ENCODE data around the gene YJU2.
A peak's percentile ranks its signal among the peaks of the same experiment; 100 is the strongest.
"Not testable (repeated sequence)": the region's sequence is repeated elsewhere in the genome, so short reads cannot be mapped to it uniquely, and the experiment has no call there.

YJU2 gene

DNA sequence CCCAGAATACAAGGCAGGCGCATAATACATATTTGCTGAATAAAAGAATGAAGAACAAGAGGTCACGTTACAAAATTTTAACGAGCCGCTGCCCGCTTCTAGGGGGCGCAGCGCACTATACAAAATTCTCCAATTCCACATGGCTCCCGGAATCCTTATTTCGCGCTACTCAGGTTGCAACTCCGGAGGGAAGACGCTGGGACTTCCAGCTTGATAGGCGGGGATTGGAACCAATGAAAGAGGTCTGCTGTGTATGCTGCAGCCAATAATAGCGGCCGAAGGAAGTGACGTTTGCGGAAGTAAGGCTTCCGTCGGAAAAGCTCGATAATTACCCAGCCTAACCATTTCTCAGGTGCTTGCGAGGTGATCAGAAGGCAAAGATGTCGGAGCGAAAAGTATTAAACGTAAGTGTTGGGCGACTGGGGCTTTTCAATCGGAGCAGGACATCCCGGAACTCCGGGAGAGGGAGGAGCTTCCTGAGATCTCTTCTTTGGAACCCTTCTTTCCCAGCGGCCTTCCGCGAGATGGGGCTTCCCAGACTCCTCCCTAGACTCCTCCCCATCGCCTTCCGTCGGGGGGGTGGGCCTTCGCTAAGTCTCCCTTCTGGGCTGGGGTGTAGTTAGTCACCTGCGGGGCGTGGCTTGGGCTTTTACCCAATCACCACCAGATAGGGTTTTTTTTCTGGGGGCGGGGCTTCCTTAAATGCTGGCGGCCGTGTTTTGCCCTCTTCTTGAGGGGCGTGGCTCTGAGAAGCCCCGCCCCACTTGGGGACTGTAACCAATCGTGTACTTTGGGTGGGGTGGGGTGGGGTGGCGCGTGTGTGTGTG lies at the start of gene YJU2:
TSS of gene YJU2 (plus strand) at position 314 of the 827 bp plus-strand sequence. CDS start at position 381, 67 bp downstream.
- DNase-seq (ENCODE audit: low spot score) = peak; percentile 96

DNA sequence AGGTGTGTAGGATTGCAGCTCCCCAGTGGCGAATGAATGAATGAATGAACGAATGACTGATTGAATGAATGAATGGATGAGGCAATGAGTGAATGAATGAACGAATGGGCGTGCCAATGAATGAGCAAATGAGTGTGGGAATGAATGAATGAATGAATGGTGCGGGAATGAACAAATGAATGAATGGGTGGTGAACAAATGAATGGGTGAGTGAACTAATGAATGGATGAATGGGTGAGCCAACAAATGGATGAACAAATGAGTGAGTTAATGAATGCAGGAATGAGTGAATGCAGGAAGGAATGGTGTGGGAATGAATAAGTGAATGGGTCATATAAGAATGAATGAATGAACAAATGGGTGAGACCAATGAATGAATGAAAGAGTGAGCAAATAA lies 49.7 kb upstream of the YJU2 start:
- no peak for DNase-seq (ENCODE audit: low spot score)

DNA sequence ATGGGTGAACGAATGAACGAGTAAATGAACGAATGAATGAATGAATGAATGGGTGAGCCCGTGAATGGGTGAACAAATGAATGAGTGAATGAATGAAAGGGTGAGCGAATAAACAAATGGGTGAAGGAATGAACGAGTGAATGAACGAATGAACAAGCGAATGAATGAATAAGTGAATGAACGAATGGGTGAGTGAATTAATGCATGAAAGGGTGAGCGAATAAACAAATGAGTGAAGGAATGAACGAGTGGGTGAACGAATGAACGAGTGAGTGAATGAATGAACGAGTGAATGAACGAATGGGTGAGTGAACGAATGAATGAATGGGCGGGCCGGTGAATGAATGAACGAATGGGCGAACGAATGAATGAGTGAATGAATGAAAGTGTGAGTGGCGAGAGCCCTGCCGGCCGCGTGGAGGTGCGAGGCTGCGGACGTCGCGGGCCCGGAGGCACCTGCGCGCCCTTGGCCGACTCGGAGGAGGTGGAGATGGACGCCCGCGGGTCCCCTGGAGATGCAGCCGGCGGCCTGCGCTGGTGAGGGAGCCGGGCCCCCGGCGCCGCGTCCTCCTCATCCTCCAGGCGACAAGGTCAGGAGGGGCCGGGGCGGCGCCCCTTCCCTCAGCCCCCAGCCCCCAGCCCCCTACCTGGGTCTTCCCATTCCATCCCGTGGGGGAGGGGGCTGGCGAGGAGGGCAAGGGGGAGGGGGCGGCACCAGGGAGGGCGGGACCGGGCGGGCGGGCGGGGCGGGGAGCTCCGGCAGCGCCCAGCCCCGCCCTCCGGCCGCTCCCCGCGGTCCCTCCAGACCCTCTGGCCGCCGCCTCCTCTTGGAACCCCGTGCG lies 49.0 kb upstream of the YJU2 start:
- no peak for DNase-seq (ENCODE audit: low spot score)

DNA sequence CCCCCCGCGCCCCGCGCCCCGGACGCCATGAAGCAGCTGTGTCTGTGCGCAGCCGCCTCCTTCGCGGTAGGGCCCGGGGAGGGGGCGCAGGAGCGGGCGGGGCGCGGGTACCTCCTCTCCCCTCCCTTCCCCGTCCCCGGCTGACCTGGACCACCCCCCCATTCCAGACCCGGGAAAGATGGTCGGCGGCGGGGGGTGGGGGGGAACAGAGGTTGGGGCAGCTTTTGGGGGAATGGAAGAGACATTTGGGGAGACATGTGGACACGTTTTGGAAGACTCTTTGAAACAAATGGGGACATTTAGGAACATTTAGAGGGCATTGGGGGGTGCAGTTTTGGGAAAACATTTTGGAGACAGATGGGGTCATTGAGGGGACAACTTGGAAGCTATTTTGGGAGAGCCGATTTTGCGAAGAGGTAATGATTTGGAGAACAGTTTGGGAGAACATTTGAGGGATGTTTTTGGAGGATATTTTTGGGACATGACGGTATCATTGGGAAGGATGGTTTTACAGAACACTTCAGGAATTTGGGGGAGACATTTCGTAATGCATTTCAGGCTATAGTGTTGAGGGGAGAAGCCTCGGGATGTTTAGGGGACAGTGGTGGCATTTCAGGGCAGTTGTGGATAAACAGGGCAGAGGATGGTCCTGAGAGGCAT lies 48.3 kb upstream of the YJU2 start:
- DNase-seq (ENCODE audit: low spot score) = no peak

DNA sequence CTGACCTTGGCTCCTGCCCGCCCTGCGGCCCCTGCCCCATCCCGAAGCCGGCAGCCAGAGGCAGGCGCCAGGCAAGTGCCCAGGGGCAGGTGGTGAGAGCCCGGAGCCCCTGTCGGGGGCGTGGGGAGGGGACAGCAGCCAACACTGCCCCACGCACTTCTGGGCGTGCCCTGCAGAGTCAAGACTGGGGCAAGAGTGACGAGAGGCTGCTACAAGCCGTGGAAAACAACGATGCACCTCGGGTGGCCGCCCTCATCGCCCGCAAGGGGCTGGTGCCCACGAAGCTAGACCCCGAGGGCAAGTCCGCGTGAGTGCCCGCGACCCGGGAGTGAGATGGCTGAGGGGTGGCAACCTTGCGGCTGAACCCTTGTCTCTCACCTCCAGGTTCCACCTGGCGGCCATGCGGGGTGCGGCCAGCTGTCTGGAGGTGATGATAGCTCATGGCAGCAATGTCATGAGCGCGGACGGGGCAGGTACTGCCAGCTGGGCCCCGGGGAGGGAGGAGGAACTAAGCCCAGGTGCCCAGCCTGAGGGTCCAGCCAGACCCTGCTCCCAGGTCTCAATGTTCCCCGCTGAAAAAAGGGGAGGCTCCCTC lies 47.1 kb upstream of the YJU2 start:
- no peak for DNase-seq (ENCODE audit: low spot score)

DNA sequence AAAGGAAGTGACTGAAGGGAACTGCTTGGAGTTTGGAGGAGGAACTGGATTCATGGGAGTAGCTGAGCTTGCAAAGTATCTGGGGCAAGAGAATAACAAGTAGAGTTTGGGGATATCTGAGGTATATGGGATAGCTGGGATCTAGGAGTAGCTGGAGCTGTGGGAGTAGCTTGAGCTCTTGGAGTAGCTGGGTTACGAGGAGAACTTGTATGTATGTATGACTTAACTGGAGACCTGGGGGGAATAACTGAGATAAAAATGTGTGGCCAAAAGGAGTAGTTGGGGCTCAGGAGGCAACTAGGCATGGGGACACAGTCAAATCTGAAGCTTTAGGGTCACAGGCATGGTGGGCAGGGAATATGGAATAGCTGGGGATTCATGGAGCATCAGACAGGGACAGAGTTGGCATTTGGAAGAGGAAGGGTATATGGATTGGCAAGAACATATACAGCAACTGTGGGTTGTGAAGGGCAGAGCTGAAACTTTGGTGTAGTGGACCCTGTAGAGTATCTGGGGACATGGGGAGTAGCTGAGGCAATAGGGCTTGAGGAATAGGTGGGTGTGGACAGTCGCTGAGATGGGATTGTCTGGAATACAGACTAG lies 45.8 kb upstream of the YJU2 start:
- no peak for DNase-seq (ENCODE audit: low spot score)

DNA sequence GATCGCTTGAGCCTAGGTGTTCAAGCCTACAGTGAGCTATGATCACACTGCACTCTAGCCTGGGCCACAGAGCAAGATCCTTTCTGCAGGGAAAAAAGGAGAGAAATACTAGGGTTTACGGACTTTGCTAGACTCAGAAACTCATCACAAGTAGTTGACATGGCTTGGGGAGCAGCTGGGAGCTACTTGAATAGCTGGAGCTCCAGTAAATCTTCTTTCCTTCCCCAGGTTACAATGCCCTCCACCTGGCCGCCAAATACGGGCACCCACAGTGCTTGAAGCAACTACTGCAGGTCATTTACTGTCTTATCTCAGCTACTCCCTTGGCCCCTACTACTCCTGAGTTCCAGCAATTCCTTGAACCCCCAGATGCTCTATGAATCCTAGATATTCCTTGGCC lies 45.1 kb upstream of the YJU2 start:
- no peak for DNase-seq (ENCODE audit: low spot score)

DNA sequence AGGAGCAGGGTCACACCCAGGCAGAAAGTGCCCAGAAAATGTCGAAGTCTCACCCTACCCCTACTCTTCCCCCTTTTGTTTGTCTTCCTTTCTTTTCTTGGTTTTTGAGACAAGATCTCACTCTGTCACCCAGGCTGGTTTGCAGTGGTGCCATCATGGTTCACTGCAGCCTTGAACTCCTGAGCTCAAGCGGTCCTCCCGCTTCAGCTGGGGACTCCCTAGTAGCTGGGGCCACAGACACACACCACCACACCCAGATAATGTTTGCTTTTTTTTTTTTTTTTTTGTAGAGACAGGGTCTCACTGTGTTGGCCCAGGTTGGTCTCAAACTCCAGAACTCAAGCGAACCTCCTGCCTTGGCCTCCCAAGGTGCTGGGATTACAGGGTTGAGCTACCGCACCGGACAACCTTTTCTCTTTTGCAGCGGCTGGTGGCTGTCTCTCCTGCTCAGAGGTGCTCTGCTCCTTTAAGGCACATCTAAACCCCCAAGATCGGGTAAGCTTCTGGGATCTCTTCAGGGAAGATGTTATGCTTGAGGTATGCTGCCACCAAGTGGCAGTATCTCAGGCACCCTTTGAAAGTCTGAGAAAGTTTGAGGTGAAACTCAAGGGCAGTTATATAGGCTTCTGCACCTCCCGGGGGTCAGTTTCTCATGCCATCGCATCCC lies 39.9 kb upstream of the YJU2 start:
- DNase-seq (ENCODE audit: low spot score) = no peak

DNA sequence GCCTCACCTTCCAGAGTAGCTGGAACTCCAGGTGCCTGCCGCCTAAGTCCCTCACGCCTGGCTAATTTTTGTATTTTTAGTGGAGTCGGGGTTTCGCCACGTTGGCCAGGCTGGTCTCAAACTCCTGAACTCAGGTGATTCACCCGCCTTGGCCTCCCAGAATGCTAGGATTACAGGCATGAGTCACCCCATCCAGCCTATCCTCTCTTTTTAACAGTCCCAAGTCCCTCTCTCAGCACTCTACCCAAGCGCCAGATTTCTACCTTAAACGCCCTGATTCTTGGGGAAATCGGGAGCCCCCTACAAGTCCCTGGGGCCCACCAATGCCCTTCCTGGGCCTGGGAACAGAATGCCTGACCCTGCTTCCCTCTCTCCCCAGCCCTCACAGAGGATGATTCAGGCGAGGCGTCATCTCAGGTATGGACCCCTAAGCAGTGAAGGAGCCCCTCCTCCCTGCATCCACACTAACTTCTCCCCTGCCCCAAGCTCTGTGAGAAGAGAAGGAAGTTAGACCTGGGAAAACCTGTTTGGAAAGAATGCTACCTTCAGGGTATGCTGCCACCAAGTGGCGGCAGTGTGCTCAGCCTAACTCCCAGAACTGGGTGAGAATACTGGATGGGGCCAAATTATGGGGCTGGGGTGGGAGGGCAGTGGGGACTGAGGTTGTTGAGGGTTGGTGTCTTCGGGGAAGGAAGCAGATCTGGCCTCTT lies 38.3 kb upstream of the YJU2 start:
- DNase-seq (ENCODE audit: low spot score) = no peak

DNA sequence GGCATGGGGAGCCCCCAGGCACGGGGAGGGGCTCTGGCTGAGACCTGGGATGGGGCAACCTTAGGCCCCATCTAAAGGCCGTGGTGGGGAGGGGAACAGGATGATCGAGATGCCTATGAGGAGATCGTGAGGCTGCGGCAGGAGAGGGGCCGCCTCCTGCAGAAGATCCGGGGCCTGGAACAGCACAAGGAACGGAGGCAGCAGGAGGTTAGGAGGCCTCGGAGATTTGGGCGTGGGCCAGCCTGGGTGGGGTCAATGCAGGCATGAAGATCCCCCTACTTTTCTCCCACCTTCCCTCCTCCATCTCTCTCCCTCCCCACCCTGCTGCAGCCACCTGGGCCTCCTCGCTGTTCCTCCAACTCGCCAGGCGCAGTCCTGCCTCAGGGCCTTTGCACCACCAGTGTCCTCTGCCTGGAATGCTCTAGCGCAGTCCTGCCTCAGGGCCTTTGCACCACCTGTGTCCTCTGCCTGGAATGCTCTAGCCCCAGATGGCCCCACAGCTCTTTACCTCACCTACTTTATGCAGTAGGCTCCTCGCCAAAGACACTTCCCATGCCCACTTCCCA lies 36.6 kb upstream of the YJU2 start:
- DNase-seq (ENCODE audit: low spot score) = no peak

DNA sequence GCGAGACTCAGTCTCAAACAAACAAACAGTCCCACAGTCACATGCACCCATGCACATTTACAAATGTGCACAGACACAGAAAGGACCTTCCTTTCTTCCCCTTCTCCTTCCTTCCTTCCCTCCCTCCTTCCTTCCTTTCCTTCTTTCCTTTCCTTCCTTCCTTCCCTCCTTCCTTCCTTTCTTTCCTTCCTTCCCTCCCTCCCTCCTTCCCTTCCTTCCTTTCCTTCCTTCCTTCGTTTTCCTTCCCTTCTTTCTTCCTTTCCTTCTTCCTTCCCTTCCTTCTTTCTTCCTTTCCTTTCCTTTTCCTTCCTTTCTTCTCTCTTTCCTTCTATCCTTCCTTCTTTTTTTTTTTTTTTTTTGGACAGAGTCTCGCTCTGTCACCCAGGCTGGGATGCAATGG lies 33.8 kb upstream of the YJU2 start:
- no peak for DNase-seq (ENCODE audit: low spot score)

DNA sequence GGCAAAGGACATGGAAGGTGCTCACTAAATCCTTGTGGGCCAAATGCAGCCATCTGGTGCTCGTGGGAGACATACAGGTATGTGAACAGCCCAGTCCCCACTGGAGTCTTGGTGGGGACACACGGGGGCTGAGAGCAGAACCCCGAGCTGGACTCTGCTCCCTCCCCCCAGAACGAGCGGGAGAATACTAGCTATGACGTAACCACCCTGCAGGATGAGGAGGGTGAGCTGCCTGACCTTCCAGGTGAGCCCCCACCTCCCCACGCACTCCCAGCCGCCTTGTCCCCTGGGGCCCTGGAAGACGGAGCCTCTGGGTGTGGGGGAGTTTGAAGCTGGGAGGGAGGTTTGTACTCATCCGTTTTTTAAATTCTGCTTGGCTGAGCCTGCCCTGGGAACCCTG lies 31.1 kb upstream of the YJU2 start:
- no peak for DNase-seq (ENCODE audit: low spot score)

DNA sequence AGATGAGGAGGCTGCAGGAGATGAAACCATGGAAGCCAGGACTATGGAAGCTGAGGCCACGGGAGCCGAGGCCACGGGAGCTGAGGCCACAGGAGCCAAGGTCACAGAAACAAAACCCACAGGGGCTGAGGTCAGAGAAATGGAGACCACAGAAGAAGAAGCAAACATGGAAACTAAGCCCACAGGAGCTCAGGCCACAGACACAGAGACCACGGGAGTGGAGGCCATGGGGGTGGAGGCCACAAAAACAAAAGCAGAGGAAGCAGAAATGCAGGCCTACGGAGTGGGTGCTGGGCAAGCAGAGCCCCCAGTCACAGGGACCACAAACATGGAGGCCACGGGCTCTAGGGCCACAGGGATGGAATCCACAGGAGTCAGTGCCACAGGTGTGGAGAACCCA lies 30.0 kb upstream of the YJU2 start:
- no peak for DNase-seq (ENCODE audit: low spot score)

DNA sequence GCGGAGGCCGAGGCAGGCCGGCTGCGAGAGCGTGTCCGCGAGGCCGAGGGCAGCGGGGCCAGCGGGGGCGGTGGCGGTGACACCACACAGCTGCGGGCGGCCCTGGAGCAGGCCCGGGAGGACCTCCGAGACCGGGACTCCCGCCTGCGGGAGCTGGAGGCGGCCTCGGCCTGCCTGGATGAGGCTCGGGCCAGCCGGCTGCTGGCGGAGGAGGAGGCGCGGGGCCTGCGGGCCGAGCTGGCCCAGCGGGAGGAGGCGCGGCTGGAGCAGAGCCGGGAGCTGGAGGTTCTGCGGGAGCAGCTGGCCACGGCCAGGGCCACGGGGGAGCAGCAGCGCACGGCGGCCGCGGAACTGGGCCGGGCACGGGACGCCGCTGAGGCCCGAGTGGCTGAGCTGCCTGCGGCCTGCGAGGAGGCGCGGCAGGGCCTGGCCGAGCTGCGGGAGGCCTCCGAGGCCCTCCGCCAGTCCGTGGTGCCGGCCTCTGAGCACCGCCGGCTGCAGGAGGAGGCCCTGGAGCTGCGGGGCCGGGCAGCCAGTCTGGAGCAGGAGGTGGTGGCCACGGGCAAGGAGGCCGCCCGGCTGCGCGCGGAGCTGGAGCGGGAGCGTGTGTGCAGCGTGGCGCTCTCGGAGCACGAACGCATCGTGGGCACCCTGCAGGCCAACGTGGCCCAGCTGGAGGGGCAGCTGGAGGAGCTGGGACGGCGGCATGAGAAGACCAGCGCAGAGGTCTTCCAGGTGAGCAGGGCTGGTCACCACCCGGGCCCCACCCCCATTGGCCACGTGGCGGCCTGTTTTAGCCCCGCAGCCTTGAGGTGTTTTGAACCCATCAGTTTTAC lies 29.2 kb upstream of the YJU2 start:
- DNase-seq (ENCODE audit: low spot score) = no peak

DNA sequence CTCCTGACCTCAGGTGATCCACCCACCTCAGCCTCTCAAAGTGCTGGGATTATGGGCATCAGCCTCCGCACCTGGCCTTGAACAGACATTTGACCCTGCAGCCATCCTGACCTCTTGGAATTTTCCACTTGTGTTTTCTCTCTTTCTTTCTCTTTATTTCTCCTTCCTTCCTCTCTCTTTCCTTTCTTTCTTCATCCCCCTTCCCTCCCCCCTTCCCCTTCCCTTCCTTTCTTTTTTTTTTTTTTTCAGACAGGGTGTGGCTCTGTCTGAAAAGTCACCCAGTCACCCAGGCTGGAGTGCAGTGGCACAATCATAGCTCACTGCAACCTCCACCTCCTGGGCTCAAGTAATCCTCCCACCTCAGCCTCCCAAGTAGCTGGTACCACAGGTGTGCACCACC lies 28.4 kb upstream of the YJU2 start:
- not testable (repeated sequence) for DNase-seq (ENCODE audit: low spot score)

DNA sequence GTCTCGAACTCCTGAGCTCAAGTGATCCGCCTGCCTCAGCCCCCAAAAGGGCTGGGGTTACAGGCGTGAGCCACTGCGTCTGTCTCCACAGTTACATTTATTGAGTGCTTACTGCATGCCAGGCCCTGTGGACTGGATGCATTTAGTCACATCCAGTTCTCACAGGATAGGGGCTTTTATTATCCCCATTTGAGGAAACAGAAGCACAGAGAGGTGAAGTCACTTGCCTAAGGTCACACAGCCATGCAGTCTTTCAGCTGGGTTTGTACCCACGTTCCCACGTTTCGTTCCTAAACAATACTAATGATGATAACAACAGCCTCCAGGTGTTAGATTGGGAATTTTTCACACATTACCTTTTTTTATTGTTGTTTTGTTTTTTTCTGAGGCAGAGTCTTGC lies 26.7 kb upstream of the YJU2 start:
- DNase-seq (ENCODE audit: low spot score) = no peak

DNA sequence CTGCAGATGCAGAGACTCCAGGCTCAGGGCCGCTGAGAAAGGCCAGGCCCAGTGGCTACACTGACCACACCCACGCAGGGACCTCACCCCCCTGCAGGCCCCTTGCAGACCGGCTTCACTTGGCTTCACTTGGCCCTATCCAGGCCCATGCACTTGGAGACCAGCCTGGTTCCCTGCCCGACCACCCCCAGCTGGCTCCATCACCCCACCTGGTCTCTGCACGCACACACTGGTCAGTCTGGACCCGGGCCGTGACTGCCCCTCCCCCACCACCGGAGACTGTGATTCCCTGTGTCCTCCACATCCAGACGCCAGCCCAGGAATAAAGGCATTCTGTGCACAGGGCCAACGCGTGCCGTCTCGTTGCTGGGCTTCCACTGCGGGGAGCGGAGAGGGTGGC lies 22.4 kb upstream of the YJU2 start:
- no peak for DNase-seq (ENCODE audit: low spot score)

DNA sequence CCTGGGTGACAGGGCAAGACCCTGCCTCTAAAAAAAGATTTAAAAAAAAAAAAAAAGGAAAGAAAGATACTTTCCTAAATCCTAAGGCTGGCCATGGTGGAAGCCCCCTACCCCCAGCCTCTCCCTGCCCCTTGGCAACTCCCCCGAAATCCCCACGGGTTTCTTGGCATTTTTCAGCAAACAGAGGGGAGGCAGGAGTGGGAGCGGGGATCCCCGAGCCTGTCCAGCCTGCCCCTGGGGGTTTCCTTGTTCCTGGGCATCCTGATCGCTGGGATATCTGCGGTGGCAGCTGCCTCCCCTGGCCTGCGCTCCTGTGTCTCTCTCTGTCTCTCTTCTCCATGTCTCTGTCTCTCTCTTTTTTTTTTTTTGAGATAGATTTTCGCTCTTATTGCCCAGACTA lies 21.0 kb upstream of the YJU2 start:
- no peak for DNase-seq (ENCODE audit: low spot score)

DNA sequence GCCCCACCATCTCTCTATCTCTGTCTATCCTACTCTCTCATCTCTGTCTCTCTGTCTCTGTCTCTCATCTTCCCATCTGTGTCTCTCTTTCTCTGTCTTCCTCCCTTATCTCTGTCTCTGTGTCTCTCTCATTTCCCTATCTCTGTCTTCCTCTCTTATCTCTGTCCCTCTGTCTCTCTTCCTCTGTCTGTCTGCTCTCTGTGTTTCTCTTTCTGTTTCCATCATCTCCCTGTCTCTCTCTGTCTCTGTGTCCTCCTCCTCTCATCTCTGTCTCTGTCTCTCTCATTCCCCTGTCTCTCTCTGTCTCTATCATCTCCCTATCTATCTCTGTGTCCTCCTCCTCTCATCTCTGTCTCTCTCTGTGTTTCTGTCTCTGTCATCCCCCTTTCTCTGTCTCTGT lies 19.1 kb upstream of the YJU2 start:
- no peak for DNase-seq (ENCODE audit: low spot score)

DNA sequence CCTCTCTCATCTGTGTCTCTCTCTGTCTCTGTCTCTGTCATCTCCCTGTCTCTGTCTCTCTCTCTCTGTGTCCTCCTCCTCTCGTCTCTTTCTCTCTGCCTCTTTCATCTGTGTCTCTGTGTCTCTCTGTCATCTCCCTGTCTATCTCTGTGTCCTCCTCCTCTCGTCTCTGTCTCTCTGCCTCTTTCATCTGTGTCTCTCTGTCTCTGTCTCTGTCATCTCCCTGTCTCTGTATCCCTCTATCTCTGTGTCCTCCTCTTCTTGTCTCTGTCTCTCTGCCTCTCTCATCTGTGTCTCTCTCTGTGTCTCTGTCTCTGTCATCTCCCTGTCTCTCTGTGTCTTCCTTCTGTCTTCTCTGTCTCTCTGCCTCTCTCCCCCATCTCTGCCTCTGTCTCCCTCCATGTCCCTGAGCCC lies 18.1 kb upstream of the YJU2 start:
- DNase-seq (ENCODE audit: low spot score) = no peak

Measured in left forelimb (tissue), 1 donor.